H1 (cell line): ENCODE results near the gene EXTL1. TPM values are rescaled to one million over a fixed set of nuclear protein-coding genes. Genes with fewer than 3 reads are reported as not detected.

Experiments
- CTCF ChIA-PET: fragments of 300-600 bp; sonication (Branson Sonifier 250); formaldehyde crosslinking; loops from one replicate; lab custom pipeline; 2021; ENCODE audit not compliant: partially characterized antibody; lab: Charles Lee
- POLR2A ChIA-PET: fragments of 300-600 bp; sonication (Branson Sonifier 250); formaldehyde crosslinking; loops from one replicate; lab custom pipeline; 2021; ENCODE audit warnings: inconsistent platforms; ENCODE audit not compliant: partially characterized antibody; lab: Charles Lee
- DNase-seq, 2 experiments: peaks; one replicate each; pipeline versions ENCODE4 v3.0.0 to v3.0.0-alpha.2; 2010 to 2022; ENCODE audit warnings: low spot score in 2 of 2, low read depth in 1 of 2, mixed read lengths in 1 of 2
- FAIRE-seq: peaks from 2 replicates; lab custom pipeline; 2011; peaks lifted over from hg19 to GRCh38; lab: Jason Lieb, UNC
- H2AFZ ChIP-seq: 2 replicates; pipeline ENCODE4 v1.8.1; 2012; ENCODE audit warnings: low read length, inconsistent platforms
- H2AK5ac ChIP-seq: 2 replicates; pipeline ENCODE4 v1.6.1; 2013; ENCODE audit warnings: low read depth, low read length
- H2BK120ac ChIP-seq: replicated peaks from 2 replicates; pipeline ENCODE3; 2013; ENCODE audit warnings: low read depth, low read length, inconsistent platforms
- H2BK12ac ChIP-seq: 2 replicates; pipeline ENCODE4 v1.6.1; 2013; ENCODE audit warnings: low read depth, low read length
- H2BK15ac ChIP-seq: 2 replicates; pipeline ENCODE4 v1.6.1; 2013; ENCODE audit warnings: low read length
- H2BK20ac ChIP-seq: 2 replicates; pipeline ENCODE4 v1.6.1; 2013; ENCODE audit warnings: low read length
- H2BK5ac ChIP-seq: 2 replicates; pipeline ENCODE4 v1.6.1; 2013; ENCODE audit warnings: low read depth, low read length
- H3K14ac ChIP-seq: 2 replicates; pipeline ENCODE4 v1.6.1; 2013; ENCODE audit warnings: inconsistent platforms; ENCODE audit not compliant: insufficient read length
- H3K18ac ChIP-seq: 2 replicates; pipeline ENCODE4 v1.6.1; 2013; ENCODE audit warnings: low read length; ENCODE audit errors: extremely low read depth
- H3K23ac ChIP-seq: 2 replicates; pipeline ENCODE4 v1.6.1; 2013; ENCODE audit warnings: inconsistent platforms; ENCODE audit not compliant: insufficient read length
- H3K23me2 ChIP-seq: 2 replicates; pipeline ENCODE4 v1.6.1; 2013; ENCODE audit warnings: low read depth, low read length
- H3K27ac ChIP-seq: 2 replicates; pipeline ENCODE4 v1.6.1; 2011; ENCODE audit warnings: low read depth, low read length, inconsistent platforms
- H3K27me3 ChIP-seq, 4 experiments: replicated peaks in 1 of 4; 1 replicate in 1 of 4; 2 replicates in 3 of 4; pipeline versions ENCODE4 v1.6.1 to v1.8.1; 2011 to 2013; ENCODE audit warnings: low read length in 3 of 4, mild to moderate bottlenecking in 3 of 4, inconsistent platforms in 2 of 4, mixed read lengths in 2 of 4, moderate library complexity in 1 of 4; ENCODE audit not compliant: control insufficient read depth in 3 of 4, insufficient read depth in 3 of 4; ENCODE audit errors: extremely low read depth in 1 of 4
- H3K36me3 ChIP-seq, 4 experiments: 2 replicates each; pipeline versions ENCODE4 v1.6.1 to v1.8.1; 2011 to 2013; ENCODE audit warnings: mild to moderate bottlenecking in 4 of 4, low read length in 3 of 4, moderate library complexity in 2 of 4, control low read depth in 1 of 4, inconsistent platforms in 1 of 4; ENCODE audit not compliant: insufficient read depth in 4 of 4, control insufficient read depth in 2 of 4
- H3K4ac ChIP-seq: replicated peaks from 2 replicates; pipeline ENCODE3; 2013; ENCODE audit warnings: low read length, low read depth, mixed read lengths, inconsistent platforms; ENCODE audit not compliant: insufficient read length
- H3K4me1 ChIP-seq, 4 experiments: replicated peaks in 1 of 4; 1 replicate in 1 of 4; 2 replicates in 3 of 4; pipeline versions ENCODE4 v1.6.1 to v1.8.1; 2011 to 2013; ENCODE audit warnings: low read length in 3 of 4, inconsistent platforms in 2 of 4, mixed read lengths in 1 of 4; ENCODE audit not compliant: insufficient read depth in 4 of 4, control insufficient read depth in 3 of 4
- H3K4me2 ChIP-seq, 2 experiments: 2 replicates each; pipeline versions ENCODE4 v1.6.1 to v1.8.1; 2011 to 2013; ENCODE audit warnings: low read depth in 2 of 2, low read length in 2 of 2, control low read depth in 1 of 2, inconsistent platforms in 1 of 2, mild to moderate bottlenecking in 1 of 2; ENCODE audit not compliant: insufficient read depth in 1 of 2
- H3K4me3 ChIP-seq, 4 experiments: fragments of 200-600, 300-600 bp in 1 of 4; sonication (generic), shearing (Covaris generic), sonication (Bioruptor Twin) in 1 of 4; 2 replicates each; pipeline versions ENCODE4 v1.5.1 to v1.8.1; 2011 to 2016; ENCODE audit warnings: low read length in 4 of 4, low read depth in 3 of 4, control low read depth in 2 of 4, inconsistent platforms in 2 of 4, mild to moderate bottlenecking in 2 of 4, mixed read lengths in 1 of 4, moderate library complexity in 1 of 4; ENCODE audit not compliant: insufficient read depth in 2 of 4; ENCODE audit errors: extremely low read depth in 1 of 4
- H3K56ac ChIP-seq: replicated peaks from 2 replicates; pipeline ENCODE3; 2013; ENCODE audit warnings: low read depth, mild to moderate bottlenecking, mixed read lengths, low read length, inconsistent platforms; ENCODE audit not compliant: insufficient read length
- H3K79me1 ChIP-seq: 2 replicates; pipeline ENCODE4 v1.6.1; 2013; ENCODE audit warnings: low read depth, low read length, control low read depth
- H3K79me2 ChIP-seq, 2 experiments: 2 replicates each; pipeline versions ENCODE4 v1.6.1 to v1.8.1; 2012 to 2013; ENCODE audit warnings: low read length in 2 of 2, mild to moderate bottlenecking in 2 of 2, inconsistent platforms in 1 of 2; ENCODE audit not compliant: insufficient read depth in 2 of 2, control insufficient read depth in 1 of 2
- H3K9ac ChIP-seq, 4 experiments: replicated peaks in 1 of 4; 1 replicate in 1 of 4; 2 replicates in 3 of 4; pipeline versions ENCODE4 v1.6.1 to v1.8.1; 2011 to 2013; ENCODE audit warnings: low read depth in 3 of 4, low read length in 3 of 4, control low read depth in 2 of 4, mild to moderate bottlenecking in 2 of 4, moderate library complexity in 2 of 4, inconsistent platforms in 1 of 4; ENCODE audit errors: extremely low read depth in 1 of 4
- H3K9me3 ChIP-seq, 2 experiments: 2 replicates each; pipeline versions ENCODE4 v1.6.1 to v1.8.1; 2012 to 2013; ENCODE audit warnings: mild to moderate bottlenecking in 2 of 2, moderate library complexity in 2 of 2, control low read depth in 1 of 2, inconsistent platforms in 1 of 2, low read depth in 1 of 2, low read length in 1 of 2, mixed read lengths in 1 of 2; ENCODE audit not compliant: insufficient read depth in 2 of 2
- H4K20me1 ChIP-seq, 2 experiments: replicated peaks in 1 of 2; 2 replicates each; pipeline versions ENCODE3 to v1.8.1; 2011 to 2013; ENCODE audit warnings: inconsistent platforms in 2 of 2, low read length in 2 of 2, mild to moderate bottlenecking in 1 of 2; ENCODE audit not compliant: insufficient read depth in 2 of 2, control insufficient read depth in 1 of 2
- H4K5ac ChIP-seq: 2 replicates; pipeline ENCODE4 v1.6.1; 2013; ENCODE audit warnings: low read length, low read depth, mixed read lengths, inconsistent platforms; ENCODE audit not compliant: insufficient read length
- H4K8ac ChIP-seq: 2 replicates; pipeline ENCODE4 v1.8.0; 2013; ENCODE audit warnings: mild to moderate bottlenecking, moderate library complexity, low read length, inconsistent platforms; ENCODE audit not compliant: insufficient read depth; ENCODE audit errors: extremely low read depth
- H4K91ac ChIP-seq: replicated peaks from 2 replicates; pipeline ENCODE3; 2013; ENCODE audit warnings: low read length, mixed read lengths, inconsistent platforms; ENCODE audit not compliant: insufficient read length
- BACH1 ChIP-seq: IDR thresholded peaks from 2 replicates; pipeline ENCODE4 v1.6.1; 2012; ENCODE audit warnings: low read length, improper control_type of control experiment
- CHD2 ChIP-seq: IDR thresholded peaks from 2 replicates; pipeline ENCODE4 v1.6.1; 2012; ENCODE audit warnings: low read length, improper control_type of control experiment
- GABPA ChIP-seq: IDR thresholded peaks from 2 replicates; pipeline ENCODE4 v1.6.1; 2011; ENCODE audit warnings: mild to moderate bottlenecking, low read length, moderate library complexity, borderline replicate concordance; ENCODE audit not compliant: insufficient read depth
- RBBP5 ChIP-seq: IDR thresholded peaks from 2 replicates; pipeline ENCODE4 v1.7.1; 2012; ENCODE audit warnings: low read depth, mild to moderate bottlenecking, inconsistent platforms, low read length, moderate library complexity, borderline replicate concordance
- RNF2 ChIP-seq: fragments of 200-900, 300-1000 bp; sonication (generic); IDR thresholded peaks from 2 replicates; pipeline ENCODE4 v1.7.1; 2016; ENCODE audit warnings: borderline replicate concordance, low read depth, mild to moderate bottlenecking, antibody characterized with exemption, low read length; ENCODE audit not compliant: poor library complexity, severe bottlenecking; ENCODE audit errors: missing control alignments
- SAP30 ChIP-seq: fragments of 300-600 bp; sonication (generic); IDR thresholded peaks from 2 replicates; pipeline ENCODE4 v1.7.1; 2012; ENCODE audit warnings: low read length, moderate library complexity, mild to moderate bottlenecking, inconsistent platforms; ENCODE audit not compliant: insufficient read depth, insufficient replicate concordance
- TBP ChIP-seq: IDR thresholded peaks from 2 replicates; pipeline ENCODE4 v1.6.1; 2011; ENCODE audit warnings: low read depth, low read length, improper control_type of control experiment
- TEAD4 ChIP-seq: IDR thresholded peaks from 2 replicates; pipeline ENCODE4 v1.6.1; 2012; ENCODE audit warnings: low read depth, low read length, inconsistent platforms, mixed read lengths
- WGBS, 2 experiments: shearing (Covaris generic) in 1 of 2; methylation state at CpG; one replicate each; pipeline versions ENCODE4 v1.1.6 to v1.1.7; 2013 to 2015; ENCODE audit warnings: low lambda C conversion rate in 2 of 2, mixed read lengths in 2 of 2, inconsistent platforms in 1 of 2, low coverage in 1 of 2, missing lambda C conversion rate in 1 of 2; ENCODE audit not compliant: insufficient replicate concordance in 2 of 2, insufficient coverage in 1 of 2, insufficient read length in 1 of 2; ENCODE audit errors: extremely low coverage in 1 of 2, missing lambda C conversion rate in 1 of 2; 5-methylcytosine and 5-hydroxymethylcytosine counted together
- polyA plus RNA-seq, 7 experiments: library from polyadenylated mRNA; depleted of rRNA in 3 of 7; stranded (reverse) in 5 of 7; unstranded in 2 of 7; fragments of >200 nt in 5 of 7; fragments of 200-250 nt in 2 of 7; gene quantifications; 1 replicate in 5 of 7; 2 replicates in 1 of 7; 4 replicates in 1 of 7; pipeline versions ENCODE4 v1.2.1 to v1.2.3, GENCODE V29; 2011 to 2013; ENCODE audit warnings: missing spikeins in 2 of 7, mixed read lengths in 2 of 7
- total RNA-seq: library from RNA; stranded (reverse); fragmentation: NEBNext Ultra II Directional; extraction: Animal tissue kit (Norgen Biotek cat#: 25700); gene quantifications from 2 replicates; pipeline ENCODE4 v1.2.1, GENCODE V29; 2021
- TF ChIP-seq, protein P1 (sequence below), 3 experiments: IDR thresholded peaks; 1 replicate in 2 of 3; 2 replicates in 1 of 3; pipeline versions ENCODE4 v1.5.1 to v1.6.1; 2011; ENCODE audit warnings: low read length in 3 of 3, mild to moderate bottlenecking in 3 of 3, inconsistent platforms in 2 of 3, low read depth in 1 of 3, moderate library complexity in 1 of 3; ENCODE audit not compliant: insufficient read depth in 1 of 3; ENCODE audit errors: control extremely low read depth in 1 of 3
- TF ChIP-seq, protein P2 (sequence below): IDR thresholded peaks from 2 replicates; pipeline ENCODE4 v1.6.1; 2011; ENCODE audit warnings: low read depth, mild to moderate bottlenecking, low read length; ENCODE audit not compliant: insufficient read depth

The EXTL1 gene
- total and polyA plus RNA-seq, 2 of the 8 experiments (the other 6 are each of a cell fraction or from before 2014, with no cell fraction given): 0.89 to 1.2 TPM

DNA sequence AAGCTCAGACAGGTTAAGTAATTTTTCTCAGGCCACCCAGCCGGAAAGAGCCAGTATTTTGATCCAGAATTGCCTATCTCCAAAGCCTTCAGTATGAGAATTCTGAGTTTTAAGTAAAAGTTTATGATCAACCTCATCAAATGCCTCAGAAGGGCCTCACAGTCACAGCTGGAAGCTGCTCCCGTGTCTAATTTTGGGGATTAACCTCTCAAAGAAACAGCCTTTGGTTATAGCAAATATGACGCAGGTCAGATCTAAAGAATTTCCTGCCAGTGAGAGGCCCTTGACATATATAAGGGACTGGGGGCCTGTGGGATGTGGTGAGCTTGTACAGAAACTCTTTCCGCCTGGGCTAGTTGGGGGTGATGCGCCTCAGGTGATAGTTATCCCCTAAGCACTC lies 2.3 kb downstream of the EXTL1 start:
- ChIA-PET POLR2A (interaction anchor here (1.2 to 1.6 kb wide), 2 partner anchors 125 to 204 kb away, joined by 3 to 6 read pairs; partner anchors contain the start of gene MTFR1L), CTCF (interaction anchor here (0.6 to 6.4 kb wide), 6 partner anchors 11 to 341 kb away, joined by 3 to 46 read pairs (median 6); no protein-coding TSS in a partner anchor)
- no peak overlapping the region for H3K4ac ChIP-seq
- no peaks in the 10 kb centered on the region for H3K9me3 ChIP-seq
- H2BK20ac ChIP-seq: no peak overlapping the region
- no peak overlapping the region for H3K9ac ChIP-seq
- H3K27ac ChIP-seq: no peak overlapping the region
- no peak overlapping the region for H2BK15ac ChIP-seq
- no peak overlapping the region for H4K5ac ChIP-seq
- peaks cover 3% of the 10 kb centered on the region; the same call in 1 of the 2 replicates for H3K23me2 ChIP-seq
- no peaks in the 10 kb centered on the region for H3K79me1 ChIP-seq
- no peaks in the 10 kb centered on the region for H3K27me3 ChIP-seq
- no peaks in the 10 kb centered on the region for H4K20me1 ChIP-seq
- H3K56ac ChIP-seq: no peak overlapping the region
- no peak overlapping the region for H2AFZ ChIP-seq
- H3K4me1 ChIP-seq: peaks cover 0 to 16% (median 13%) of the 10 kb centered on the region in 4 experiments; a peak in 6 of 7 replicates
- H3K4me2 ChIP-seq: no peak overlapping the region
- H2AK5ac ChIP-seq: no peak overlapping the region
- no peak overlapping the region for H2BK5ac ChIP-seq
- H3K14ac ChIP-seq: no peak overlapping the region
- H3K23ac ChIP-seq: no peak overlapping the region
- no peak for DNase-seq
- H4K91ac ChIP-seq: no peak overlapping the region
- no peak overlapping the region for H4K8ac ChIP-seq
- no peaks in the 10 kb centered on the region for H3K36me3 ChIP-seq
- no peak overlapping the region for H3K4me3 ChIP-seq
- FAIRE-seq: no peak
- H2BK120ac ChIP-seq: no peak overlapping the region
- H3K79me2 ChIP-seq: no peaks in the 10 kb centered on the region
- no peak overlapping the region for H3K18ac ChIP-seq
- WGBS, 2 experiments: 88% methylated on average over 5 of the region's 5 CpGs; no CpG with 5 or more reads in 1 of the 2 experiments
- H2BK12ac ChIP-seq: no peak overlapping the region
- no peak for TF ChIP-seq CHD2
- no peak for TF ChIP-seq BACH1
- no peak for TF ChIP-seq TEAD4
- TF ChIP-seq TBP: no peak
- TF ChIP-seq SAP30: no peak
- TF ChIP-seq RBBP5: no peak
- TF ChIP-seq, protein P1, sequence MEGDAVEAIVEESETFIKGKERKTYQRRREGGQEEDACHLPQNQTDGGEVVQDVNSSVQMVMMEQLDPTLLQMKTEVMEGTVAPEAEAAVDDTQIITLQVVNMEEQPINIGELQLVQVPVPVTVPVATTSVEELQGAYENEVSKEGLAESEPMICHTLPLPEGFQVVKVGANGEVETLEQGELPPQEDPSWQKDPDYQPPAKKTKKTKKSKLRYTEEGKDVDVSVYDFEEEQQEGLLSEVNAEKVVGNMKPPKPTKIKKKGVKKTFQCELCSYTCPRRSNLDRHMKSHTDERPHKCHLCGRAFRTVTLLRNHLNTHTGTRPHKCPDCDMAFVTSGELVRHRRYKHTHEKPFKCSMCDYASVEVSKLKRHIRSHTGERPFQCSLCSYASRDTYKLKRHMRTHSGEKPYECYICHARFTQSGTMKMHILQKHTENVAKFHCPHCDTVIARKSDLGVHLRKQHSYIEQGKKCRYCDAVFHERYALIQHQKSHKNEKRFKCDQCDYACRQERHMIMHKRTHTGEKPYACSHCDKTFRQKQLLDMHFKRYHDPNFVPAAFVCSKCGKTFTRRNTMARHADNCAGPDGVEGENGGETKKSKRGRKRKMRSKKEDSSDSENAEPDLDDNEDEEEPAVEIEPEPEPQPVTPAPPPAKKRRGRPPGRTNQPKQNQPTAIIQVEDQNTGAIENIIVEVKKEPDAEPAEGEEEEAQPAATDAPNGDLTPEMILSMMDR (IDR thresholded peaks at IDR 0.05; ENCODE audit: control extremely low read depth in 1 of 3, insufficient read depth in 1 of 3, low read depth in 1 of 3, low read length in 3 of 3): no peak
- TF ChIP-seq GABPA: no peak
- TF ChIP-seq, protein P2, sequence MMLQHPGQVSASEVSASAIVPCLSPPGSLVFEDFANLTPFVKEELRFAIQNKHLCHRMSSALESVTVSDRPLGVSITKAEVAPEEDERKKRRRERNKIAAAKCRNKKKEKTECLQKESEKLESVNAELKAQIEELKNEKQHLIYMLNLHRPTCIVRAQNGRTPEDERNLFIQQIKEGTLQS: no peak
- no peak for TF ChIP-seq RNF2
